GM10248 (cell line): Measurements from ENCODE around the gene SOCS3.

Source experiments
- CTCF ChIA-PET: fragments of 300-600 bp; sonication (Branson Sonifier 250); formaldehyde crosslinking; extraction: SDS; loops from one replicate; lab custom pipeline; 2021; ENCODE audit warnings: antibody characterized with exemption; lab: Yijun Ruan, JAX
- POLR2A ChIA-PET: fragments of 350-650 bp; sonication (Branson Sonifier 250); formaldehyde crosslinking; extraction: SDS; loops from one replicate; lab custom pipeline; 2020; ENCODE audit warnings: antibody characterized with exemption; lab: Yijun Ruan, JAX
- DNase-seq: peaks from one replicate; pipeline ENCODE4 v3.0.0; 2012; ENCODE audit errors: extremely low spot score
- TF ChIP-seq, protein P1 (sequence below): IDR thresholded peaks from 2 replicates; pipeline ENCODE4 v1.5.1; 2012; ENCODE audit warnings: mild to moderate bottlenecking, low read depth; ENCODE audit errors: extremely low read depth, missing control alignments, control extremely low read depth

SOCS3 gene

DNA sequence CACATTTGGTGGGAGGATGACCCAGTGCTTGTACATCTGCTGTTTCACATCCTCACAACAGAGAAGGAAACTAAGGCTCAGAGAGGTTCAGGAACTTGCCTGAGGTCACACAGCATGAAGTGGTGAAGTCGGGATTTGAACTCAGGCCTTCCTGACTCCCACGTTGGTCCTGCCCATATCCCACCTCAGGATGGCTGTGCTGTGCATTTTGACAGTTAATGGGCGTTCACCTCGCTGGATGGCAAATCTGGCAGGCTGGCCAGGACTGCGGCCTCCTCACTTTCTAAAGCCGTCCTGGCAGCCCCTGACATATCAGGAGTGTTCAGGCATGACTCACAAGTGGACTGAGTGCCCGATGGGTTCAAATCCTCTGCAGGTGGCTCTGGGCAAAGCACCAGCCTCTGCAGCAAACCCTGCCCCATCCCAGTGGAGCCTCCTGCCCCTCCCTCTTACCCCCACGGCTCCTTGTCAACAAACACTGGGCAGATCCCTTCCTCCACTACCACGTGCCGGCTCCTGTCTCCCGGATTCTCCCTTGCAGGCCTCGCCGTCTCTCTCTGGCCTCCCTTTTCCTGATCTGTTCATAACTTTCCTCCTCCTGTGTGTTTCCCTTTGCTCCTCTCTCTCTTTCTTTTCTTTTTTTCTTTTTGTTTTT, 29.2 kb downstream of the SOCS3 start:
- POLR2A ChIA-PET, result interaction anchor here (0.6 kb wide), 1 partner anchor 245 kb away, joined by 3 read pairs; no protein-coding TSS in a partner anchor
- CTCF ChIA-PET, result interaction anchor here (1.0 to 2.3 kb wide), 2 partner anchors 10 to 14 kb away, joined by 3 to 5 read pairs; no protein-coding TSS in a partner anchor
- TF ChIP-seq, protein P1, sequence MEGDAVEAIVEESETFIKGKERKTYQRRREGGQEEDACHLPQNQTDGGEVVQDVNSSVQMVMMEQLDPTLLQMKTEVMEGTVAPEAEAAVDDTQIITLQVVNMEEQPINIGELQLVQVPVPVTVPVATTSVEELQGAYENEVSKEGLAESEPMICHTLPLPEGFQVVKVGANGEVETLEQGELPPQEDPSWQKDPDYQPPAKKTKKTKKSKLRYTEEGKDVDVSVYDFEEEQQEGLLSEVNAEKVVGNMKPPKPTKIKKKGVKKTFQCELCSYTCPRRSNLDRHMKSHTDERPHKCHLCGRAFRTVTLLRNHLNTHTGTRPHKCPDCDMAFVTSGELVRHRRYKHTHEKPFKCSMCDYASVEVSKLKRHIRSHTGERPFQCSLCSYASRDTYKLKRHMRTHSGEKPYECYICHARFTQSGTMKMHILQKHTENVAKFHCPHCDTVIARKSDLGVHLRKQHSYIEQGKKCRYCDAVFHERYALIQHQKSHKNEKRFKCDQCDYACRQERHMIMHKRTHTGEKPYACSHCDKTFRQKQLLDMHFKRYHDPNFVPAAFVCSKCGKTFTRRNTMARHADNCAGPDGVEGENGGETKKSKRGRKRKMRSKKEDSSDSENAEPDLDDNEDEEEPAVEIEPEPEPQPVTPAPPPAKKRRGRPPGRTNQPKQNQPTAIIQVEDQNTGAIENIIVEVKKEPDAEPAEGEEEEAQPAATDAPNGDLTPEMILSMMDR, result no peak
- DNase-seq, result no peak

DNA sequence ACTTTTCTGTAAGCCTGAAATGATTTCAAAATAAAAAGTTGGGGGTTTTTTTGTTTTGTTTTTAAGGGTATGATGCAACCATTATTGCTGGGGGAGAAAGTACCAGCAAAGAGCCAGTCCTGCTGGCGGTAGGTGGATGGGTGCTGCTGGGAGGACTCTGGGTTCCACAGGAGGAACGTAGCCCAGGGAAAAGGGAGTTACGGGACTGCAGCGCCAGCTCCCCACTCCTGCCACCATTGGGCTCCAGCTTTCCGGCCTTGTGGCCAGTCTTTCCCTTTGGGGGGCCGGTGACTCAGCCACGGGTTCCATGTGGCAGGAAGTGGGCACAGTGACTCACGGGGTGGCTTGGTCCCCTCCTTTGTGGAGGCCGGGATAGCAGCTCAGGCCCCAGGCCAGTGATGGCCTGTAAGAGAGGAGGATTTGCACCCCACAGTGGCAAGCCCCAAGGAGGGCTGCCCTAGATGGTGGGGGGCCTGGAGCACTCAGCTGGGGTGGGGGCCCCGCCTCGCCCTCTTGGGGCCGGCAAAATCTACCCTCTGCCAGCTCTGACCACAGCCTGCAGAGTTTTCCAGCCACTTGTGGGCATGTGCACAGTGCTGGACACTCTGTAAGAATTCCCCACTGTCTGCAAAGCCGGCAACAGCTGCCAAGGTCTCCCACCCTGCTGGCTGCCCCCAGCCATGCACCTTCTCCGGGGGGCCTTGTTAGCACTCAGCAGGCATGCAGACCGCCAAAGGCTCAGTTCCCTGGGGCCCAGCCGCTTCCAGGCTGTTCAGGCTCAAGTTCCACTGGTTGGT, 30.4 kb downstream of the SOCS3 start:
- TF ChIP-seq, protein P1, result no peak
- CTCF ChIA-PET, result interaction anchor here (1.0 to 2.3 kb wide), 3 partner anchors 9 to 31 kb away, joined by 3 to 5 read pairs (median 5); partner anchors contain the start of gene SOCS3
- POLR2A ChIA-PET, result no interaction called here
- no peak for DNase-seq

DNA sequence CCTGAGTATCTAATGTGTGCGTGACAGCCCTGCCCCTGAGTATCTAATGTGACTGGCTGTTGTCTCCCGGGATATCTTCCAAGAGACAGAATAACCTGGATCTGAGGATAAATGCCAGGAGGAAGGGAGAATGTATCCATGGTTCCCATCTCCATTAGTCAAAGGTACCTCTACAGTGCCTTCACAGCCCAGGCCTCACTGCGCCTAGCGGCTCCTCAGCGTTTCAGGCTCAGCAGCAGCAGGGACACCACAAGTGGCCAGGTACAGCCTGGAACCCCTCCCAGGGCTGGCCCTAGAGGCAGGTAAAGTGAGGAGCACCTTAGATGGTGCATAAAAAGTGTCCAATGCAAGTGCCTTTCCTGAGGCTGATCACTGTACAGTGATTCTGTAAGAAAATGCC, 32.0 kb downstream of the SOCS3 start:
- no peak for DNase-seq
- ChIA-PET POLR2A (no interaction called here), CTCF (no interaction called here)
- TF ChIP-seq, protein P1, result no peak

DNA sequence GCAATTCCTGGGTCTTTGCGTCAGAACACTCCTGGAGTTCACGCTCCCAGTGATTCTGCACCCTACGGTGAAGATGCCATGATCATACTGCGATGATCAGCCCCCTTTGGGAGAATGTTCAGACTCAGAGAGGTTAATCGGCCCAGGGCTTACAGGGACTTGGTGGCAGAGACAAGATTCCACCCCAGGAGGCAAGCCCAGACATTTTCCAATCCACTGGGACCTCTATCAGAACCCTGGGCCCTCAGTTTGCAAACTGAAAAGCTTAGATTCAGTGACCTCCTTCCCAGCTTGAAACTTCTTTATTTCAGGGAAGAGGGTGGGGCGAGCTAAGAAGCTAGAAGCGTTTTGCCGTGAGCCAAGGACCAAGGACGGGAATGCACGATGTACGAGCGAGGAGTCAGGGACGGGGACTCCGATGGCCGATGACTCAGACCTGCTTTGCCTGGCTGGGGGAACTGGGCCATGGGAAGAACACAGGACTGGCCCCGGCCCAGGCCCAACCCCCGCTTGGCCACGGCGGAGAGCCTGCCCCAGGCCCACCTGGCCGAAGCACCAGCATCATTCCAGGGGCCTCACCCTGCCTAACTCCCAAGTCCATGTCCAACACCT, 34.7 kb downstream of the SOCS3 start:
- TF ChIP-seq, protein P1, result no peak
- no peak for DNase-seq
- CTCF ChIA-PET, result interaction anchor here (2.3 to 3.3 kb wide), 3 partner anchors 11 to 35 kb away, joined by 6 to 12 read pairs (median 11); partner anchors contain the start of gene SOCS3
- POLR2A ChIA-PET, result no interaction called here

DNA sequence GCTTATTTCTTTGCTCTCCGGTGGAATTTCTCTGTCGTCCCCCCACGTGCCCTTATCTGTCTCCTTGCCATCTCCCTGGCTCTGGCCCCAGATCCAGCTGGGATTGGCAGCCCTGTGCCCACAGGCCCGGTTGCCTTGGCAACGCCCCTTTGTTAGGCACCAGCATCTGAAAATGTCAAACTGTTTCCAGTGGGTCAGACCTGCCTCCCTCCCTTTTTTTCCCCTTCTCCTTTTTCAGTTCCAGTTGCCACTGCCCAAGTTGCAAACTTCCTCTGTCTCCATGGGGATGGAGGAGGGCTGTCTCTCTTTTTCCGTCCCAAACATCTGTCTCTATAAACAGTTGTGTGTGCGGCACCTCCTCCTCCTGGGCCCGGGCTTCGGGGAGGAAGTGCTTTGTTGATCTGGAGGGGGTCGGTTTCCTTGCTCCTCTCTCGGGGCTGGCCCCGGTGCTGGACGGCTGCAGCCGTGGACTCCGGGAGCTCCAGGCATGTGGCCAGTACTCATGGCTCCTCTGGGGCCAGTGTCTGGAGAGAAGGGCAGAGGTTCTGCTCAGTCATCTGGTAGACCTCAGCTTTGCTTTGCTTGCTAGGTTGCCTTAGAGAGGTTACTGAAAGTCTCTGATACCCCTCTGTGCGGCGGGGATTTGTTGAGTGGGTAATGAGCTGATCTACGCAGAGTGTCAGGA, 35.3 kb downstream of the SOCS3 start:
- DNase-seq, result peak; percentile 41
- TF ChIP-seq, protein P1, result no peak
- CTCF ChIA-PET, result interaction anchor here (2.3 to 3.3 kb wide), 3 partner anchors 11 to 36 kb away, joined by 6 to 12 read pairs (median 11); partner anchors contain the start of gene SOCS3
- POLR2A ChIA-PET, result no interaction called here

DNA sequence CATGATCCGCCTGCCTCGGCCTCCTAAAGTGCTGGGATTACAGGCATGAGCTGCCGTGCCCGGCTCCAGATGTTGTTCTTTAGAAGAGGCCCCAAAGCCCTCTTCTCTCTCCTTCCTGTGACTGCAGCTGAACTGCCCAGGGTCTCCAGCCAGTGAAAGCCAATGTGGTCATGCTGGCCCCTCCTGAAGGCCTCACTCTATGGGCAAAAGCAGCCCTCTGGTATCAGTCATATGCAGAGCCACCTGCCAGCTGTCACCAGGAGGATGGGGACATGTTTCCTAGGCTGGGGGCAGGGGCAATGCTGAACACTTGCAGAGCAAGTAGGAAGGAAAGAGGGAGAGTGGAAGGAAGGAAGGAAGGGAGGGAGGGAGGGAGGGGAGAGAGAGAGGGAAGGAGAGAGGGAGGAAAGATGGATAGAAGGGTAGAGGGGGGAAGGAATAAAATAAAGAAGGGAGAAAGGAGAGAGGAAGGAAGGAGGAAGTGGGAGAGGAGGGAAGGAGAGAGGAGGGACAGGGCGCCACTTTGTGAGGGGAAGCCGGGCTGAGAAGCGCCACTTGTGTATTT, 36.0 kb downstream of the SOCS3 start:
- TF ChIP-seq, protein P1, result no peak
- DNase-seq, result no peak
- POLR2A ChIA-PET, result no interaction called here
- CTCF ChIA-PET, result interaction anchor here (2.7 to 3.3 kb wide), 2 partner anchors 12 to 37 kb away, joined by 11 to 12 read pairs; partner anchors contain the start of gene SOCS3
